Liver (tissue), 9 donors: ENCODE data around the gene TBC1D20. TPM values are rescaled to one million over a fixed set of nuclear protein-coding genes. Genes with fewer than 3 reads are reported as not detected.

Experiments
- DNase-seq: peaks from one replicate; pipeline ENCODE4 v3.0.0-alpha.2; 2017; ENCODE audit warnings: low spot score
- H3K27ac ChIP-seq, 2 donors: one replicate each; pipeline ENCODE4 v1.7.0; 2013; ENCODE audit warnings: inconsistent platforms in 2 of 2, low read length in 2 of 2, control low read depth in 1 of 2, low read depth in 1 of 2, mild to moderate bottlenecking in 1 of 2
- H3K27me3 ChIP-seq, 4 donors: one replicate each; pipeline versions ENCODE4 v1.6.1 to v1.7.0; 2013; ENCODE audit warnings: low read length in 3 of 4, inconsistent platforms in 1 of 4, mild to moderate bottlenecking in 1 of 4, moderate library complexity in 1 of 4; ENCODE audit not compliant: control insufficient read depth in 4 of 4, insufficient read depth in 4 of 4
- H3K36me3 ChIP-seq, 4 donors: one replicate each; pipeline versions ENCODE4 v1.6.1 to v1.7.0; 2013; ENCODE audit warnings: low read length in 3 of 4, mild to moderate bottlenecking in 3 of 4, low read depth in 1 of 4, moderate library complexity in 1 of 4; ENCODE audit not compliant: control insufficient read depth in 4 of 4, insufficient read depth in 3 of 4
- H3K4me1 ChIP-seq, 4 donors: one replicate each; pipeline versions ENCODE4 v1.6.1 to v1.7.0; 2013; ENCODE audit warnings: low read length in 3 of 4, mild to moderate bottlenecking in 3 of 4, moderate library complexity in 1 of 4; ENCODE audit not compliant: control insufficient read depth in 4 of 4, insufficient read depth in 4 of 4
- H3K4me3 ChIP-seq, 3 donors: one replicate each; pipeline versions ENCODE4 v1.6.1 to v1.7.0; 2013; ENCODE audit warnings: low read length in 3 of 3, control low read depth in 1 of 3, low read depth in 1 of 3, mild to moderate bottlenecking in 1 of 3
- H3K9ac ChIP-seq, 2 donors: one replicate each; pipeline ENCODE4 v1.7.0; 2013; ENCODE audit warnings: low read length in 2 of 2, mild to moderate bottlenecking in 2 of 2, moderate library complexity in 2 of 2, control low read depth in 1 of 2, low read depth in 1 of 2
- H3K9me3 ChIP-seq, 4 donors: one replicate each; pipeline versions ENCODE4 v1.6.1 to v1.7.0; 2013; ENCODE audit warnings: low read length in 3 of 4; ENCODE audit not compliant: control insufficient read depth in 4 of 4
- CTCF ChIP-seq: fragments of 150-350 bp; IDR thresholded peaks from 2 replicates; pipeline ENCODE4 v1.5.1; 2017; ENCODE audit warnings: improper control_type of control experiment, low read depth, low read length; ENCODE audit not compliant: missing input control
- EGR1 ChIP-seq, 2 donors: IDR thresholded peaks; 2 replicates each; pipeline ENCODE4 v1.6.1; 2016 to 2018; ENCODE audit warnings: antibody characterized with exemption in 2 of 2, low read depth in 2 of 2
- FOXA1 ChIP-seq: IDR thresholded peaks from 2 replicates; pipeline ENCODE4 v1.6.1; 2016; ENCODE audit warnings: antibody characterized with exemption
- FOXA2 ChIP-seq: IDR thresholded peaks from 2 replicates; pipeline ENCODE4 v1.6.1; 2016; ENCODE audit warnings: antibody characterized with exemption
- GABPA ChIP-seq, 2 donors: IDR thresholded peaks in 1 of 2; conservative IDR thresholded peaks in 1 of 2; 2 replicates each; pipeline ENCODE4 v1.6.1; 2016; ENCODE audit warnings: antibody characterized with exemption in 2 of 2, mild to moderate bottlenecking in 1 of 2, moderate library complexity in 1 of 2
- HNF4A ChIP-seq, 2 donors: conservative IDR thresholded peaks; 2 replicates each; pipeline ENCODE4 v1.6.1; 2016; ENCODE audit warnings: antibody characterized with exemption in 2 of 2, mild to moderate bottlenecking in 2 of 2
- HNF4G ChIP-seq: IDR thresholded peaks from 2 replicates; pipeline ENCODE4 v1.6.1; 2016; ENCODE audit warnings: antibody characterized with exemption
- JUND ChIP-seq, 2 donors: IDR thresholded peaks; 2 replicates each; pipeline ENCODE4 v1.6.1; 2016; ENCODE audit warnings: antibody characterized with exemption in 2 of 2
- MAX ChIP-seq: IDR thresholded peaks from 2 replicates; pipeline ENCODE4 v1.6.1; 2016; ENCODE audit warnings: antibody characterized with exemption
- RAD21 ChIP-seq, 2 donors: IDR thresholded peaks; 2 replicates each; pipeline ENCODE4 v1.6.1; 2016; ENCODE audit warnings: antibody characterized with exemption in 2 of 2, mild to moderate bottlenecking in 2 of 2
- REST ChIP-seq: IDR thresholded peaks from 2 replicates; pipeline ENCODE4 v1.6.1; 2016; ENCODE audit warnings: antibody characterized with exemption, mild to moderate bottlenecking
- RXRA ChIP-seq, 2 donors: IDR thresholded peaks; 2 replicates each; pipeline ENCODE4 v1.6.1; 2017 to 2018; ENCODE audit warnings: antibody characterized with exemption in 2 of 2, mild to moderate bottlenecking in 1 of 2
- SP1 ChIP-seq: IDR thresholded peaks from 2 replicates; pipeline ENCODE4 v1.6.1; 2018; ENCODE audit warnings: antibody characterized with exemption, mild to moderate bottlenecking
- TAF1 ChIP-seq: conservative IDR thresholded peaks from 2 replicates; pipeline ENCODE4 v1.6.1; 2016; ENCODE audit warnings: antibody characterized with exemption, mild to moderate bottlenecking
- YY1 ChIP-seq: IDR thresholded peaks from 2 replicates; pipeline ENCODE4 v1.6.1; 2016; ENCODE audit warnings: antibody characterized with exemption, mild to moderate bottlenecking
- ZBTB33 ChIP-seq: IDR thresholded peaks from 2 replicates; pipeline ENCODE4 v1.6.1; 2016; ENCODE audit warnings: antibody characterized with exemption
- WGBS: extraction: QIAGEN DNeasy Blood & Tissue Kit; methylation state at CpG from one replicate; pipeline ENCODE4 v1.1.7; 2013; 5-methylcytosine and 5-hydroxymethylcytosine counted together
- polyA plus RNA-seq, 2 donors: library from polyadenylated mRNA; stranded (reverse) in 1 of 2; unstranded in 1 of 2; fragments of 200-250 nt in 1 of 2; fragments of >200 nt in 1 of 2; fragmentation: Nextera tagmentation in 1 of 2; extraction: Ambion mirVana in 1 of 2; gene quantifications; one replicate each; pipeline versions ENCODE4 v1.2.1 to v1.2.3, GENCODE V29; 2013 to 2015
- total RNA-seq, 2 donors: library from RNA; depleted of rRNA; stranded (reverse); fragments of >200 nt; gene quantifications; one replicate each; pipeline ENCODE4 v1.2.3, GENCODE V29; 2014
- donor health status: healthy.
- donor health status: healthy.
- donor health status: healthy.
- donor health status: healthy.
- donor health status: healthy.

Gene TBC1D20
- total and polyA plus RNA-seq, 4 donors: 8.7 to 18.9 (median 11.9) TPM

- H3K27me3 ChIP-seq: no peaks in the 10 kb centered on the region
- no peak for TF ChIP-seq EGR1 (IDR thresholded peaks at IDR 0.05; ENCODE audit: low read depth in 2 of 2)
- no peak for TF ChIP-seq HNF4G
- no peak for TF ChIP-seq ZBTB33
- TF ChIP-seq CTCF: no peak
- no peak for TF ChIP-seq YY1
- TF ChIP-seq FOXA1: no peak
- no peak for TF ChIP-seq TAF1
- TF ChIP-seq RAD21 (IDR thresholded peaks at IDR 0.05): no peak
- no peak for TF ChIP-seq GABPA (IDR thresholded peaks at IDR 0.05 in 1 of 2, conservative IDR thresholded peaks at IDR 0.05 in 1 of 2)
- TF ChIP-seq HNF4A (conservative IDR thresholded peaks at IDR 0.05): no peak
- no peak for TF ChIP-seq SP1
- no peak for TF ChIP-seq REST
- TF ChIP-seq JUND (IDR thresholded peaks at IDR 0.05): no peak
- TF ChIP-seq MAX: no peak
- no peak for TF ChIP-seq RXRA (IDR thresholded peaks at IDR 0.05)
- no peak for TF ChIP-seq FOXA2
- no peak overlapping the region for H3K27ac ChIP-seq
- H3K4me1 ChIP-seq: peaks cover 6 to 30% (median 20%) of the 10 kb centered on the region in 4 donors
- no peak overlapping the region for H3K9ac ChIP-seq
- no peak overlapping the region for H3K4me3 ChIP-seq
- DNase-seq: no peak
- peaks cover 11 to 52% (median 29%) of the 10 kb centered on the region in 4 donors for H3K36me3 ChIP-seq
- WGBS: 97% methylated on average over 14 of the region's 14 CpGs
- no peaks in the 10 kb centered on the region for H3K9me3 ChIP-seq
Observed at GRCh38 chr20:427849-428657, 34.3 kb downstream of the TBC1D20 start.
